DMS79 treated with DMSO at 0.1 percent for 48 hours (cell line): ENCODE measurements around the gene ST14.
"Not testable (repeated sequence)": the region's sequence is repeated elsewhere in the genome, so short reads cannot be mapped to it uniquely, and the experiment has no call there.

Experiments
- DNase-seq: peaks from one replicate; lab custom pipeline; 2025; lab: John Stamatoyannopoulos, UW

ST14 gene

GRCh38 chr11:130227373-130227772 is 67.8 kb downstream of the ST14 start:
- no peak for DNase-seq

- not testable (repeated sequence) for DNase-seq
These were observed 73.9 kb downstream of the ST14 start for GRCh38 chr11:130233486-130233885.

- DNase-seq, result not testable (repeated sequence)
These were observed 74.3 kb downstream of the ST14 start for GRCh38 chr11:130233888-130234287.

- DNase-seq, result no peak
These were observed 74.7 kb downstream of the ST14 start for GRCh38 chr11:130234315-130234714.

- DNase-seq, result no peak
These were observed 77.9 kb downstream of the ST14 start for GRCh38 chr11:130237282-130238006.

- DNase-seq, result no peak
These were observed 82.1 kb downstream of the ST14 start for GRCh38 chr11:130241713-130242112.

- no peak for DNase-seq
These were observed 84.2 kb downstream of the ST14 start for GRCh38 chr11:130243816-130244215.

- DNase-seq, result no peak
These were observed 85.3 kb downstream of the ST14 start for GRCh38 chr11:130244848-130245247.

- DNase-seq, result not testable (repeated sequence)
These were observed 85.8 kb downstream of the ST14 start for GRCh38 chr11:130245375-130245774.

GRCh38 chr11:130246270-130246669 is 86.7 kb downstream of the ST14 start:
- no peak for DNase-seq

GRCh38 chr11:130246738-130247137 is 87.2 kb downstream of the ST14 start:
- DNase-seq, result no peak

GRCh38 chr11:130247319-130247718 is 87.7 kb downstream of the ST14 start:
- no peak for DNase-seq

- no peak for DNase-seq
These were observed 89.8 kb downstream of the ST14 start for GRCh38 chr11:130249371-130249770.

GRCh38 chr11:130249929-130250328 is 90.3 kb downstream of the ST14 start:
- DNase-seq, result not testable (repeated sequence)

- not testable (repeated sequence) for DNase-seq
These were observed 92.2 kb downstream of the ST14 start for GRCh38 chr11:130251763-130252162.
